CD4-positive, alpha-beta T cell treated with Interleukin-15 for 1 hour (primary cell): ENCODE measurements around the gene RTF2.
"Not testable (repeated sequence)": the region's sequence is repeated elsewhere in the genome, so short reads cannot be mapped to it uniquely, and the experiment has no call there.

Experiments
- DNase-seq: peaks from one replicate; pipeline ENCODE4 v3.0.0-alpha.2; 2020

The RTF2 gene

DNA sequence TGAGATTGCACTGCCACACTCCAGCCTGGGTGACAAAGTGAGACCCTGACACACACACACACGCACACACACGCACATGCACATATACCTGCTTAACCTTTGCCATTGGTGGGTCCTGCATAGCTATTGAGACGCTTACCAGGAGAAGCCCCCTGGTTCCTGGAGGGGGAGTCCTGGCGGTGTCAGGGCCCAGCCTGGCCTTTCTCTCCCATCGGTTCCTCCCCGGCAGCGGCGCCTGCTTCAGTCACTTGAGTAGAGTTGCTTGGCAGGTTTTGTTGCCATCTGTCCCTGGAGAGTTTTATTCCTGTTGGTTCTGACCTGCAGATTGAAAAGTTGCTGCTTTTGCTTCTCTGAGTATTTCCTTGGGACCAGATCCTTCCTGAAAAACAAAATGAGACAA lies 35.5 kb downstream of the RTF2 start:
- no peak for DNase-seq

- no peak for DNase-seq
Observed at GRCh38 chr20:56504373-56505005, 36.1 kb downstream of the RTF2 start.

- no peak for DNase-seq
Observed at GRCh38 chr20:56506103-56506502, 37.7 kb downstream of the RTF2 start.

DNA sequence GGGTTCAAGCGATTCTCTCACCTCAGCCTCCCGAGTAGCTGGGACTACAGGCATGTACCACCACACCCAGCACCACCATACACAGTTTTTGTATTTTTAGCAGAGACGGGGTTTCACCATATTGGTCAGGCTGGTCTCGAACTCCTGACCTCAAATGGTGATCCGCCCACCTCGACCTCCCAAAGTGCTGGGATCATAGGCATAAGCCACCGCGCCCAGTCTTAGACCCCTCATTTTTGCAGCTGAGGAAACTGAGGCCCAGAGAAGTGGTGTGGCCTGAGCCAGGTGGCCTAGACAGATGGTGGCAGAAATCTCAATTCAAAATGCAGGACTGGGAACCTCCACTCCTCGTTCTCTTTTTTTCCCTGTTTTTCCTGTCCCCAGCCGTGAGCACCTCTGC lies 43.5 kb downstream of the RTF2 start:
- no peak for DNase-seq

DNA sequence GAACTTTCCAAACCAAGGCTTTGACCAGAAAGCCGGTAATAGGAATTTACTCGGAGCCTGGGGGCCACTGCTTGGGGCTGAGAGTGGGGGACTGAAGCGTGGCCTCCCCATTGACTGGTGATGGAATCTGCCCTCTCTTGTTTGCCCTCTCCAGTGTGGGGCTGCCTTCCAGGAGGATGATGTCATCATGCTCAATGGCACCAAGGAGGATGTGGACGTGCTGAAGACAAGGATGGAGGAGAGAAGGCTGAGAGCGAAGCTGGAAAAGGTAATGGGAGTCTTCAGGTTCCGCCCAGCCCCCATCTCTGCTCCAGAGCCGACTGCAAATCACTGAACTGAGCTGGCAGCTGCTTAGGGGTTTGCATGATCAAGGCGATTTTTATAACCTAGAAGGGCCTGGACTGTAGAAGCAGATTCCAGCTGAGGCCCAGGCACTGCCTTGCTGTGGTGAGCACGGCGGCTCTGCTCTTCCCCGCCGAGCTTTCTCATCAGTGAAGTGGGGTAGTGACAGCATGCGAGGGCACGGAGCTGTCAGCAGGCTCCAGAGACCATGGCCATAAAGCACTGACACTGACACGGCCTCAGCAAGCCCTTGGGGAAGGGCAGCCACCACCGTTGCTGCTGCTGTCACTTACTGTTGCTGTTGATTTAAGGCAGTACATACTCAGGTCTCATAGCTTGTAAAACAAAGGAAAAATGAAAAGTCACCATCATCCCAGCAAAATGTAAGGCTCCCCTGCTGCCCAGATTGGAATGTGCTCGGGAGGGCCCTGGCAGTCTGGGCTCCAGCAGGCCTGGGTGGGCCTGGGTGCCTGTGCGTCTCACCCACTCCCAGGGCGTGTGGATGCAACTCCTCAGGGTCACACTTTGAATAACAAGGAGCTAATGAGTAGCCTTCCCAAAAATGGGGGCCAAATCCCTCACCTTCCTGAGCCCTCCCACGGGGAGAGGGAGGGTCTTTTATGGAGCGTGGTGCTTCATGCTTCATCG lies 45.0 kb downstream of the RTF2 start:
- no peak for DNase-seq

GRCh38 chr20:56516631-56517030 lies 48.2 kb downstream of the RTF2 start:
- DNase-seq = no peak

DNA sequence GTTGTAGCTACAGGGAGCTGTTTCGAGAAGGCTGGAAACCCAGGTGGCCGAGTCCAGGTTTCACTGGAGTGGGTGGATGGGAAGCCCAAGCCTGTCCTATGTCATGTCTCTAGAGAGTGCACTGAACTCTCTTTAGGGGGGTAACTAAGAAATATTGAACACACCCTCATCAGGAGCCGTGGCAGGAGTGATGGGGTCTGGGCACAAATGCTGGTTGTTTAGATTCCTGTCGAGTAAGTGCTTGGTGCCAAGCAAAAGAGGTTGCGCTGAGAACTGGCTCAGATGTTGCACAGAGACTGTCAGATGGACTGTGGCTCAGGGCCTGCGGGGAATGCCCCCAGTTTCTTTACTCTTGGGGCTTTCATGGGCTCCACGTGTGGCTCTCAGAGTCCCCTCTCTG lies 48.8 kb downstream of the RTF2 start:
- DNase-seq = no peak

- no peak for DNase-seq
Observed at GRCh38 chr20:56517641-56518040, 49.2 kb downstream of the RTF2 start.

GRCh38 chr20:56518126-56518525 lies 49.7 kb downstream of the RTF2 start:
- no peak for DNase-seq

DNA sequence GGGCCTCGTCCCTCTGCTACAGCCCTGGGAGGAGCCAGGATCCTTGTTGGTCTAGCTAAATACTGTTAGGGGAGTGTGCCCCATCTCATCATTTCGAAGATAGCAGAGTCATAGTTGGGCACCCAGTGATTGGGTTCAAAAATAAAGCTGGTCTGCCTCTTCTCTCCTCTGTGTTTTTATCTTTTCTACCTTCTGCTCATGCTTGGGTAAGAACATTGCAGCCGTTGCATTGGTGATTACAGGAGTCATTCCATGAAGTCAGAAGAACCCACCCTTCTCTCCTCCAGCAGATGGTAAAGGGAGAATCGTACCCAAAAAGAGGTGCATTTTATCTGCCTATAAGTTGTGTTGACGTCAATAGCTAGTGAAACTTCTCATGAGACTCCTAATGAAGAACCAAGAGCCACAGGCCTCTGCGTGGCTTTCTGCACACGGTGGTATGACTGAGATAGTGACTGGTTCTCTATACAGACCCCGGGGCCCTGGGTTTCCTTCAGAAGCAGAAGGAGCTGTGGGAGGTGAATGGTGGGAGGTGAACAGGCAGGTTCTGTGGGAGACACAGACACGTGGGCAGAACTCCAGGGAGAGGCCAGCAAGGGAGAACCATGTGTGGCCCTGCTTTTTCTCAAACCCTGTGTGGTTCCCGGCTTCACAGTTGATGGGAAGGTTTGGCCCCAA lies 50.4 kb downstream of the RTF2 start:
- no peak for DNase-seq

- DNase-seq = no peak
Observed at GRCh38 chr20:56519551-56519950, 51.1 kb downstream of the RTF2 start.

- no peak for DNase-seq
Observed at GRCh38 chr20:56520180-56520579, 51.8 kb downstream of the RTF2 start.

GRCh38 chr20:56520746-56521354 lies 52.4 kb downstream of the RTF2 start:
- DNase-seq = not testable (repeated sequence)

DNA sequence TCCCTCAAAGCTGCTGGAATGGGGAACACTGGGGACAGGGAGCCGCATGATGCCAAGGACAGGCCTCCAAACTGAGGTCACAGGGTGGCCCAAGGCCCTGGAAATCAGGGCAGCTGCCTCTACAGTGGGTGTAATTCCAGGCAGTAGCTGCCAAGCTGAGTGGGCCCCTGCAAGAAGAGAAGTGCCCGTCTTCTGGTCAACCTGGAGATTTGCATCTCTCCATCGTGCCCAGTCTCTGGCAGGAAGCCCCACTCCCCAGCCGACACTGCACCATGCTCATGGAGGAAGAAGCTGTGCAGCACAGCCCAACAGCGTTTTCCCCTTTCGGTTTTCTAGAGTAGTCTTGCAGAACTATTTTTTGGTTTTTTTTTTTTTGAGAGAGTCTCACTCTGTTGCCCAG lies 53.9 kb downstream of the RTF2 start:
- no peak for DNase-seq

DNA sequence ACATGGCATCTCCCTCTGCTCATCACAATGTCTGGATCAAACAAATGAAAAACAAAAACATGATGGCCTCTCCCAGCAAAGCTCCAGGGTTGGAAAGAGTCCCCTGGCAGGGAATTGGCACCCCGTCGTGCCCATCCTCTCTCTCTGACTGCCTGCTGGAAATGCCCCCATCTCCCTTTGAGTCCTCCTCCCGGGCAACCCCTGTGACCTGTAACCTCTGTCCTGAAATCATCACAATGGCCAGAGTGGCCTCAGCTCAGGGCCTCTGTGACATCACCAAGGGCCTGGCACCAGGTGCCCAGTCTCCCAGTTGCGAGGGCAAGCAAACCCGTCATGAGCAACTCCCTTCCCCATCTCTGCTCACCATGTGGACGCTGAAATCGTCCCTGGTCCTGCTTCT lies 56.0 kb downstream of the RTF2 start, which contains the start of gene FAM209A:
Gene FAM209A, plus strand, starts transcription at position 301 of the 400 bp plus-strand sequence. Its CDS starts 65 bp downstream, at position 366.
- DNase-seq = not testable (repeated sequence)

GRCh38 chr20:56527521-56527920 lies 59.1 kb downstream of the RTF2 start:
- no peak for DNase-seq

DNA sequence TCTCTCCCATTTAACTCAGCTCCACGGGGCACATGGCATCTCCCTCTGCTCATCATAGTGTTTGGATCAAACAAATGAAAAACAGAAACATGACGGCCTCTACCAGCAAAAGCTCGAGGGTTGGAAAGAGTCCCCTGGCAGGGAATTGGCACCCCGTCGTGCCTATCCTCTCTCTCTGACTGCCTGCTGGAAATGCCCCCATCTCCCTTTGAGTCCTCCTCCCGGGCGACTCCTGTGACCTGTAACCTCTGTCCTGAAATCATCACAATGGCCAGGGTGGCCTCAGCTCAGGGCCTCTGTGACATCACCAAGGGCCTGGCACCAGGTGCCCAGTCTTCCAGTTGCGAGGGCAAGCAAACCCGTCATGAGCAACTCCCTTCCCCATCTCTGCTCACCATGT lies 64.5 kb downstream of the RTF2 start, which contains the start of gene FAM209B:
Gene FAM209B, plus strand, starts transcription at position 301 of the 400 bp plus-strand sequence. Its CDS starts 96 bp downstream, at position 397.
- DNase-seq = not testable (repeated sequence)

GRCh38 chr20:56537997-56538396 lies 69.6 kb downstream of the RTF2 start:
- DNase-seq = no peak

GRCh38 chr20:56540415-56540814 lies 72.0 kb downstream of the RTF2 start:
- no peak for DNase-seq

GRCh38 chr20:56542489-56543030 lies 74.1 kb downstream of the RTF2 start:
- DNase-seq = no peak

GRCh38 chr20:56551571-56551970 lies 83.1 kb downstream of the RTF2 start:
- DNase-seq = no peak

DNA sequence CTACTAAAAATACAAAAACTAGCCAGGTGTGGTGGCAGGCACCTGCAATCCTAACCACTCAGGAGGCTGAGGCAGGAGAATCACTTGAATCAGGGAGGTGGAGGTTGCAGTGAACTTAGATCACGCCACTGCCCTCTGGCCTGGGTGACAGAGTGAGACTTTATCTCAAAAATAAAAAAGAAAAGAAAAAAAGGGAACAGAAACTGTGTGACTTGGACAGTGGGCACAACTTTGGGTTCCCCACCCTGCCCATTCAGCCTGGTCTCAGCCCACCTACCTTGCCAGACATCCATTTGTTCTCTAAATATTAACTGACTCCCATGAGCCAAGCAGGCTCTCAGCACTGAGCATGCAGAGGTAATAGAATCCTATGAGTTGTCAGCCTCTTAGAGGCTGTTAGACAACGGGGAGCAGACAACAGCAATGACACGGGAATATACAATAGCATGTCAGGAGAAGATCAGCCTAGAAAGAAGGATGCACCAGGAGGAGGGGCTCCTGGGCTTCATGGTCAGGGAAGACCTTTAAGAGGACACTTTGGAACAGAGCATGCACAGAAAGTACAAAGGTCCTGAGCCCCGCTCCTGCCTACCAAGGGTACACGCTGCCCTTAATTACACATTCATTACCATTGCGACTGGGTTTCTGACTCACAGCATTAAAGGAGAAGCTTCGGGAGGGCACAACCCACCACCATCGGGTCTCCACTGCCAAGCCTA lies 84.6 kb downstream of the RTF2 start:
- no peak for DNase-seq
